HCT116 (cell line): Measurements from ENCODE around the gene GNS. TPM values are rescaled to one million over a fixed set of nuclear protein-coding genes. Genes with fewer than 3 reads are reported as not detected.

Experiments used
- ATAC-seq: fragments of 200-7000 bp; cut with Tn5 transposase; 2 replicates; pipeline ENCODE4 v1.9.1; 2020; ENCODE audit warnings: mild to moderate bottlenecking, moderate library complexity
- BruUV-seq: library from RNA; stranded (reverse); fragments of 400-500 nt; replicated peaks from 2 replicates; lab custom pipeline; 2021; lab: Mats Ljungman, UMichigan
- CTCF ChIA-PET: fragments of 300-600 bp; sonication (Branson Sonifier 250); formaldehyde crosslinking; loops from one replicate; lab custom pipeline; 2021; ENCODE audit warnings: antibody characterized with exemption; lab: Charles Lee
- POLR2A ChIA-PET: fragments of 300-600, 350-600 bp; sonication (Branson Sonifier 250); formaldehyde crosslinking; loops from one replicate; lab custom pipeline; 2021; ENCODE audit warnings: antibody characterized with exemption; lab: Charles Lee
- RAD21 ChIA-PET, 2 experiments: fragments of 300-600 bp; sonication (Branson Sonifier 250); formaldehyde crosslinking; loops; one replicate each; lab custom pipeline; 2023; ENCODE audit warnings: low total read pairs in 2 of 2; ENCODE audit not compliant: uncharacterized antibody in 2 of 2, unreplicated experiment in 2 of 2, low non-redundant PET in 1 of 2; lab: Charles Lee
- DNase-seq: peaks from one replicate; pipeline ENCODE4 v3.0.0-alpha.2; 2010; ENCODE audit warnings: low read depth, low spot score
- H2AFZ ChIP-seq: fragments of 200-600 bp; shearing (Covaris generic), sonication (generic); 2 replicates; pipeline ENCODE4 v1.6.1; 2017; ENCODE audit warnings: low read depth, mixed run types, mixed read lengths, antibody characterized with exemption, low read length; ENCODE audit not compliant: poor library complexity, severe bottlenecking
- H3K27ac ChIP-seq: 2 replicates; pipeline ENCODE4 v1.5.1; 2012; ENCODE audit warnings: low read depth, low read length
- H3K27me3 ChIP-seq: fragments of 200-600 bp; sonication (generic); 2 replicates; pipeline ENCODE4 v1.6.1; 2016; ENCODE audit warnings: mixed run types, low read length, mixed read lengths; ENCODE audit not compliant: insufficient read depth
- H3K36me3 ChIP-seq, 2 experiments: fragments of 200-500 bp in 1 of 2; fragments of 200-600 bp in 1 of 2; sonication (Bioruptor generic) in 1 of 2; sonication (generic) in 1 of 2; 2 replicates each; pipeline versions ENCODE4 v1.5.1 to v1.6.1; 2014 to 2016; ENCODE audit warnings: low read length in 2 of 2, inconsistent platforms in 1 of 2, mixed read lengths in 1 of 2, mixed run types in 1 of 2; ENCODE audit not compliant: insufficient read depth in 2 of 2, control insufficient read depth in 1 of 2
- H3K4me1 ChIP-seq, 2 experiments: fragments of 200-600 bp in 1 of 2; sonication (generic) in 1 of 2; 2 replicates each; pipeline versions ENCODE4 v1.5.1 to v1.6.1; 2012 to 2017; ENCODE audit warnings: low read length in 2 of 2, inconsistent platforms in 1 of 2, mild to moderate bottlenecking in 1 of 2, mixed read lengths in 1 of 2, mixed run types in 1 of 2, moderate library complexity in 1 of 2; ENCODE audit not compliant: insufficient read depth in 2 of 2, control insufficient read depth in 1 of 2
- H3K4me2 ChIP-seq: fragments of 200-600 bp; sonication (generic); 2 replicates; pipeline ENCODE4 v1.6.1; 2017; ENCODE audit warnings: mixed run types, low read length, mixed read lengths
- H3K4me3 ChIP-seq, 2 experiments: fragments of 200-600 bp in 1 of 2; sonication (generic) in 1 of 2; replicated peaks in 1 of 2; 2 replicates each; pipeline ENCODE4 v1.5.1; 2011 to 2016; ENCODE audit warnings: low read length in 2 of 2, control low read depth in 1 of 2, low read depth in 1 of 2, mild to moderate bottlenecking in 1 of 2, mixed read lengths in 1 of 2, mixed run types in 1 of 2
- H3K79me2 ChIP-seq: fragments of 200-600 bp; sonication (generic); 2 replicates; pipeline ENCODE4 v1.6.1; 2017; ENCODE audit warnings: mild to moderate bottlenecking, mixed run types, low read length, moderate library complexity, mixed read lengths; ENCODE audit not compliant: insufficient read depth
- H3K9ac ChIP-seq: fragments of 200-600 bp; sonication (generic); 2 replicates; pipeline ENCODE4 v1.6.1; 2016; ENCODE audit warnings: low read length, mixed read lengths
- H3K9me2 ChIP-seq: fragments of 200-600 bp; sonication (generic), shearing (Covaris generic); 2 replicates; pipeline ENCODE4 v1.6.1; 2017; ENCODE audit warnings: mixed run types, mild to moderate bottlenecking, moderate library complexity; ENCODE audit not compliant: insufficient read depth
- H3K9me3 ChIP-seq, 2 experiments: fragments of 200-500 bp in 1 of 2; fragments of 200-600 bp in 1 of 2; sonication (Bioruptor generic) in 1 of 2; sonication (generic) in 1 of 2; 2 replicates each; pipeline ENCODE4 v1.6.1; 2014 to 2017; ENCODE audit warnings: low read length in 2 of 2, mixed read lengths in 2 of 2, inconsistent platforms in 1 of 2, low read depth in 1 of 2, mild to moderate bottlenecking in 1 of 2, mixed run types in 1 of 2, moderate library complexity in 1 of 2; ENCODE audit not compliant: control insufficient read depth in 1 of 2, insufficient read depth in 1 of 2
- H4K20me1 ChIP-seq: fragments of 200-600 bp; sonication (generic), shearing (Covaris generic); 2 replicates; pipeline ENCODE4 v1.6.1; 2017; ENCODE audit warnings: mixed run types, mild to moderate bottlenecking, moderate library complexity; ENCODE audit not compliant: insufficient read depth
- ATF3 ChIP-seq: IDR thresholded peaks from 2 replicates; pipeline ENCODE4 v1.6.1; 2012
- FOSL1 ChIP-seq: IDR thresholded peaks from 2 replicates; pipeline ENCODE4 v1.6.1; 2012; ENCODE audit warnings: low read depth
- RAD21 ChIP-seq: IDR thresholded peaks from 2 replicates; pipeline ENCODE4 v1.6.1; 2012; ENCODE audit warnings: low read depth, mild to moderate bottlenecking
- SP1 ChIP-seq: IDR thresholded peaks from 2 replicates; pipeline ENCODE4 v1.6.1; 2012; ENCODE audit warnings: low read depth
- SRF ChIP-seq: IDR thresholded peaks from 2 replicates; pipeline ENCODE4 v1.6.1; 2012; ENCODE audit warnings: low read depth
- YY1 ChIP-seq: IDR thresholded peaks from 2 replicates; pipeline ENCODE4 v1.6.1; 2011; ENCODE audit warnings: low read length, low read depth, moderate library complexity, mild to moderate bottlenecking; ENCODE audit not compliant: insufficient replicate concordance; ENCODE audit errors: extremely low read depth
- ZBTB33 ChIP-seq: IDR thresholded peaks from 2 replicates; pipeline ENCODE4 v1.6.1; 2011; ENCODE audit warnings: mild to moderate bottlenecking, low read length, moderate library complexity; ENCODE audit not compliant: insufficient replicate concordance; ENCODE audit errors: extremely low read depth
- ZFX ChIP-seq: fragments of 450-650 bp; IDR thresholded peaks from 2 replicates; pipeline ENCODE4 v1.6.1; 2017
- ZNF274 ChIP-seq: fragments of 200-500 bp; sonication (Bioruptor generic); IDR thresholded peaks from 2 replicates; pipeline ENCODE4 v1.6.1; 2014; ENCODE audit warnings: mild to moderate bottlenecking, low read depth, low read length, inconsistent platforms
- intact Hi-C: fragments of 100-400 bp; cut with micrococcal nuclease; formaldehyde crosslinking; loops from 2 replicates; pipeline ENCODE4 v1.10.0; 2022
- total RNA-seq: library from RNA; stranded (reverse); gene quantifications from one replicate; pipeline ENCODE4 v1.2.1, GENCODE V29; 2021; ENCODE audit not compliant: unreplicated experiment

Gene GNS
- total RNA-seq, 1 experiment from 2014 or later, result 45.7 TPM

- H3K4me1 ChIP-seq, result peaks cover 3 to 11% of the 10 kb centered on the region in 2 experiments; a peak in 2 of 4 replicates
- BruUV-seq, result no TSS peak
- no peaks in the 10 kb centered on the region for H3K27me3 ChIP-seq
- peaks cover 16 to 24% of the 10 kb centered on the region in 2 experiments; a peak in 3 of 4 replicates for H3K36me3 ChIP-seq
- ATAC-seq (no peak), DNase-seq (no peak)
- CTCF ChIA-PET, result no interaction called here
- RAD21 ChIA-PET, result no interaction called here
- H3K27ac ChIP-seq, result no peak overlapping the region
- H4K20me1 ChIP-seq, result no peaks in the 10 kb centered on the region
- H3K4me2 ChIP-seq, result no peak overlapping the region
- intact Hi-C loops, result no loop called here
- H2AFZ ChIP-seq, result no peak overlapping the region
- peaks cover 24% of the 10 kb centered on the region for H3K79me2 ChIP-seq
- no peak for TF ChIP-seq YY1
- TF ChIP-seq FOSL1, result no peak
- TF ChIP-seq SP1, result no peak
- no peak for TF ChIP-seq ZNF274
- TF ChIP-seq ZBTB33, result no peak
- TF ChIP-seq ZFX, result no peak
- no peak for TF ChIP-seq ATF3
- TF ChIP-seq SRF, result no peak
- no peak for TF ChIP-seq RAD21
- H3K9me2 ChIP-seq, result no peaks in the 10 kb centered on the region
- H3K9ac ChIP-seq, result no peak overlapping the region
- H3K4me3 ChIP-seq, result no peak overlapping the region
- H3K9me3 ChIP-seq, result no peaks in the 10 kb centered on the region
- POLR2A ChIA-PET, result no interaction called here
Measured at GRCh38 chr12:64687816-64688215, 71.4 kb downstream of the GNS start.
